A549 (cell line): ENCODE measurements around the gene ASB2. TPM values are rescaled to one million over a fixed set of nuclear protein-coding genes. Genes with fewer than 3 reads are reported as not detected.

Experiments used
- ATAC-seq, 2 experiments: fragments of 200-7000 bp in 1 of 2; fragments of >200 bp in 1 of 2; cut with Nextera tagmentation in 1 of 2; cut with Tn5 transposase in 1 of 2; 3 replicates each; pipeline versions ENCODE4 v1.8.0 to v1.9.1; 2018 to 2020; ENCODE audit warnings: mild to moderate bottlenecking in 1 of 2, moderate library complexity in 1 of 2
- CTCF ChIA-PET: fragments of 300-600 bp; sonication (Branson Sonifier 250); formaldehyde crosslinking; extraction: SDS; loops from one replicate; lab custom pipeline; 2021; ENCODE audit warnings: antibody characterized with exemption, inconsistent platforms; lab: Yijun Ruan, JAX
- POLR2A ChIA-PET: fragments of 350-600 bp; formaldehyde crosslinking; extraction: SDS; loops from one replicate; lab custom pipeline; 2021; ENCODE audit warnings: antibody characterized with exemption, inconsistent platforms; lab: Yijun Ruan, JAX
- DNase-seq, 2 experiments: peaks; one replicate each; pipeline versions ENCODE4 v3.0.0 to v3.0.0-alpha.2; 2011 to 2016; ENCODE audit warnings: low read depth in 1 of 2, low spot score in 1 of 2
- FAIRE-seq: peaks from 2 replicates; lab custom pipeline; 2011; peaks lifted over from hg19 to GRCh38; lab: Jason Lieb, UNC
- H3K27ac ChIP-seq, 2 experiments: fragments of >200 bp; sonication (Bioruptor Twin); formaldehyde crosslinking; 3 replicates each; pipeline ENCODE4 v1.5.1; 2016 to 2017
- H3K4me1 ChIP-seq: fragments of >200 bp; sonication (Bioruptor Twin); formaldehyde crosslinking; 3 replicates; pipeline ENCODE4 v1.6.1; 2016
- H3K4me2 ChIP-seq: fragments of >200 bp; sonication (Bioruptor Twin); formaldehyde crosslinking; 3 replicates; pipeline ENCODE4 v1.6.1; 2016
- H3K4me3 ChIP-seq: fragments of >200 bp; sonication (Bioruptor Twin); formaldehyde crosslinking; 3 replicates; pipeline ENCODE4 v1.5.1; 2016
- H3K9me3 ChIP-seq: fragments of >200 bp; sonication (Bioruptor Twin); formaldehyde crosslinking; 3 replicates; pipeline ENCODE4 v1.6.1; 2016
- CBX2 ChIP-seq: fragments of 200-600 bp; sonication (generic); IDR thresholded peaks from 2 replicates; pipeline ENCODE4 v1.6.1; 2016; ENCODE audit warnings: low read depth, mild to moderate bottlenecking, borderline replicate concordance
- CBX8 ChIP-seq: fragments of 200-600 bp; sonication (generic); IDR thresholded peaks from 2 replicates; pipeline ENCODE4 v1.6.1; 2016
- CEBPB ChIP-seq, 2 experiments: fragments of >200 bp in 1 of 2; sonication (Bioruptor Twin) in 1 of 2; formaldehyde crosslinking in 1 of 2; IDR thresholded peaks; 2 replicates each; pipeline ENCODE4 v1.6.1; 2012 to 2016
- CHD2 ChIP-seq: fragments of 150-350 bp; IDR thresholded peaks from 2 replicates; pipeline ENCODE4 v1.6.1; 2014; ENCODE audit warnings: low read length; ENCODE audit not compliant: partially characterized antibody
- CHD4 ChIP-seq: fragments of 200-600 bp; sonication (generic); IDR thresholded peaks from 2 replicates; pipeline ENCODE4 v1.6.1; 2016; ENCODE audit warnings: antibody characterized with exemption, mild to moderate bottlenecking, borderline replicate concordance
- EHMT2 ChIP-seq: fragments of 200-600 bp; sonication (generic); IDR thresholded peaks from 2 replicates; pipeline ENCODE4 v1.6.1; 2016; ENCODE audit warnings: antibody characterized with exemption, low read depth, mild to moderate bottlenecking, moderate library complexity
- FOSL2 ChIP-seq, 2 experiments: fragments of 450-650 bp in 1 of 2; fragments of >200 bp in 1 of 2; sonication (Bioruptor Twin) in 1 of 2; formaldehyde crosslinking; IDR thresholded peaks; 2 replicates each; pipeline versions ENCODE4 v1.5.0 to v1.6.1; 2016 to 2020; ENCODE audit warnings: mild to moderate bottlenecking in 1 of 2, moderate library complexity in 1 of 2
- HEYL ChIP-seq: fragments of 250-450 bp; sonication (Bioruptor Pico); IDR thresholded peaks from 2 replicates; pipeline ENCODE4 v1.8.0; 2021; ENCODE audit warnings: mild to moderate bottlenecking, moderate library complexity
- HOXA7 ChIP-seq: fragments of 250-450 bp; sonication (Bioruptor Pico); IDR thresholded peaks from 2 replicates; pipeline ENCODE4 v1.5.0; 2020; ENCODE audit warnings: mild to moderate bottlenecking, moderate library complexity
- JUNB ChIP-seq: fragments of >200 bp; sonication (Bioruptor Twin); formaldehyde crosslinking; IDR thresholded peaks from 2 replicates; pipeline ENCODE4 v1.6.1; 2016
- KDM5A ChIP-seq: fragments of 200-600 bp; sonication (generic); IDR thresholded peaks from 2 replicates; pipeline ENCODE4 v1.6.1; 2016; ENCODE audit warnings: antibody characterized with exemption, mild to moderate bottlenecking
- MAFK ChIP-seq: fragments of 450-650 bp; IDR thresholded peaks from 2 replicates; pipeline ENCODE4 v1.6.1; 2014; ENCODE audit not compliant: partially characterized antibody
- NFE2L2 ChIP-seq: fragments of 150-350 bp; conservative IDR thresholded peaks from 2 replicates; pipeline ENCODE4 v1.6.1; 2014; ENCODE audit warnings: low read length
- NPAS2 ChIP-seq: fragments of 250-450 bp; sonication (Bioruptor Pico); IDR thresholded peaks from 2 replicates; pipeline ENCODE4 v1.8.0; 2022; ENCODE audit warnings: mild to moderate bottlenecking, moderate library complexity, borderline replicate concordance
- NR3C1 ChIP-seq: fragments of >200 bp; sonication (Bioruptor Twin); formaldehyde crosslinking; IDR thresholded peaks from 3 replicates; pipeline ENCODE4 v1.6.1; 2017
- PHF8 ChIP-seq: fragments of 200-600 bp; sonication (generic); IDR thresholded peaks from 2 replicates; pipeline ENCODE4 v1.6.1; 2016; ENCODE audit warnings: low read depth, mild to moderate bottlenecking, antibody characterized with exemption, moderate library complexity, borderline replicate concordance
- POLR2A ChIP-seq: IDR thresholded peaks from 2 replicates; pipeline ENCODE4 v1.6.1; 2012; ENCODE audit warnings: mild to moderate bottlenecking, low read length
- RFX5 ChIP-seq: fragments of 450-650 bp; IDR thresholded peaks from 2 replicates; pipeline ENCODE4 v1.7.1; 2014; ENCODE audit warnings: antibody characterized with exemption, mild to moderate bottlenecking, moderate library complexity
- SMC3 ChIP-seq: fragments of >200 bp; sonication (Bioruptor Twin); formaldehyde crosslinking; IDR thresholded peaks from 3 replicates; pipeline ENCODE4 v1.6.1; 2018; ENCODE audit warnings: inconsistent platforms
- SREBF2 ChIP-seq: fragments of 450-650 bp; IDR thresholded peaks from 2 replicates; pipeline ENCODE4 v1.6.1; 2014; ENCODE audit warnings: mild to moderate bottlenecking, moderate library complexity
- ZC3H11A ChIP-seq: fragments of 450-650 bp; IDR thresholded peaks from 2 replicates; pipeline ENCODE4 v1.6.1; 2014; ENCODE audit warnings: antibody characterized with exemption, mild to moderate bottlenecking
- ZNF302 ChIP-seq: fragments of 250-450 bp; sonication (Bioruptor Pico); IDR thresholded peaks from 2 replicates; pipeline ENCODE4 v1.9.0; 2021; ENCODE audit warnings: inconsistent platforms, mild to moderate bottlenecking, moderate library complexity
- WGBS: methylation state at CpG from one replicate; pipeline ENCODE4 v1.1.6; 2017; ENCODE audit errors: missing lambda C conversion rate; 5-methylcytosine and 5-hydroxymethylcytosine counted together
- polyA plus RNA-seq, 4 experiments: library from polyadenylated mRNA; depleted of rRNA in 3 of 4; stranded (reverse); fragments of >200 nt; fragmentation: RNase III in 1 of 4; extraction: RNeasy Plus Mini Kit Qiagen cat#74134 plus additional on column Dnase treatment in 1 of 4; gene quantifications; 2 replicates in 3 of 4; 3 replicates in 1 of 4; pipeline ENCODE4 v1.2.3, GENCODE V29; 2011 to 2017
- TF ChIP-seq, protein P1 (sequence below): fragments of >200 bp; sonication (Bioruptor Twin); formaldehyde crosslinking; IDR thresholded peaks from 3 replicates; pipeline ENCODE4 v1.5.1; 2016
- TF ChIP-seq, protein P2 (sequence below): fragments of 450-650 bp; IDR thresholded peaks from 2 replicates; pipeline ENCODE4 v1.6.1; 2014; ENCODE audit warnings: antibody characterized with exemption
- TF ChIP-seq, protein P3 (sequence below): IDR thresholded peaks from 2 replicates; pipeline ENCODE4 v1.6.1; 2012
- TF ChIP-seq, protein P4 (sequence below): fragments of >200 bp; sonication (Bioruptor Twin); formaldehyde crosslinking; IDR thresholded peaks from 2 replicates; pipeline ENCODE4 v1.6.1; 2016
- TF ChIP-seq, protein P5 (sequence below): fragments of 250-450 bp; sonication (Bioruptor Pico); IDR thresholded peaks from 2 replicates; pipeline ENCODE4 v1.5.0; 2020; ENCODE audit warnings: low read depth, mild to moderate bottlenecking, moderate library complexity

ASB2 gene
- polyA plus RNA-seq, 2 of the 4 experiments (the other 2 are of a cell fraction): 0.03 to 0.10 TPM

DNA sequence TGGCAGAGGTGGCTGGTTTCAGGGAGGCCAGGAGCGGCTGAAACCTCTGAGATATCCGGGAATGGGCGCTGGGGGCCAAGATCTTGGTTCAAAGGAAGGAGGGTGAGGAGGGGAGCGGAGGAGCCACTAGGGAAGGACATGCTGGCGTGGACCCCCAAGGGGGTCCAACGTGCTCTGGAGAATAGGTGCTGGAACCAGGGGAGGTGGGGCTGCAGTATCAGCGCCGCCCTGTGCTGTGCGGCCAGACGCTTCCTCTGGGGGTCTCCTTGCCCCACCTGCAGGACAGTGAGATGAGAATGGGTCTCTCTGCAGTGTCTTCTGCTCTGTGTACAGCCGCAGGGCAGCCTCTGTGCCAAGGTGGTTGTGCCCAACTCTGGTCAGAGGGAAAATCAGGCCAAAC is 46.7 kb downstream of the ASB2 start:
- Histone ChIP-seq H3K9me3 (no peaks in the 10 kb centered on the region), H3K27ac (no peak overlapping the region), H3K4me2 (no peak overlapping the region), H3K4me3 (no peak overlapping the region), H3K4me1 (no peaks in the 10 kb centered on the region)
- ChIA-PET POLR2A (no interaction called here), CTCF (interaction anchor here (2.5 to 29.6 kb wide), 2 partner anchors 10 to 38 kb away, joined by 10 to 601 read pairs; partner anchors contain the start of gene ASB2)
- ATAC-seq (no peak), DNase-seq (no peak), FAIRE-seq (no peak)
- TF ChIP-seq, protein P1, sequence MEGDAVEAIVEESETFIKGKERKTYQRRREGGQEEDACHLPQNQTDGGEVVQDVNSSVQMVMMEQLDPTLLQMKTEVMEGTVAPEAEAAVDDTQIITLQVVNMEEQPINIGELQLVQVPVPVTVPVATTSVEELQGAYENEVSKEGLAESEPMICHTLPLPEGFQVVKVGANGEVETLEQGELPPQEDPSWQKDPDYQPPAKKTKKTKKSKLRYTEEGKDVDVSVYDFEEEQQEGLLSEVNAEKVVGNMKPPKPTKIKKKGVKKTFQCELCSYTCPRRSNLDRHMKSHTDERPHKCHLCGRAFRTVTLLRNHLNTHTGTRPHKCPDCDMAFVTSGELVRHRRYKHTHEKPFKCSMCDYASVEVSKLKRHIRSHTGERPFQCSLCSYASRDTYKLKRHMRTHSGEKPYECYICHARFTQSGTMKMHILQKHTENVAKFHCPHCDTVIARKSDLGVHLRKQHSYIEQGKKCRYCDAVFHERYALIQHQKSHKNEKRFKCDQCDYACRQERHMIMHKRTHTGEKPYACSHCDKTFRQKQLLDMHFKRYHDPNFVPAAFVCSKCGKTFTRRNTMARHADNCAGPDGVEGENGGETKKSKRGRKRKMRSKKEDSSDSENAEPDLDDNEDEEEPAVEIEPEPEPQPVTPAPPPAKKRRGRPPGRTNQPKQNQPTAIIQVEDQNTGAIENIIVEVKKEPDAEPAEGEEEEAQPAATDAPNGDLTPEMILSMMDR: no peak
- no peak for TF ChIP-seq RFX5
- TF ChIP-seq ZC3H11A: no peak
- TF ChIP-seq, protein P2, sequence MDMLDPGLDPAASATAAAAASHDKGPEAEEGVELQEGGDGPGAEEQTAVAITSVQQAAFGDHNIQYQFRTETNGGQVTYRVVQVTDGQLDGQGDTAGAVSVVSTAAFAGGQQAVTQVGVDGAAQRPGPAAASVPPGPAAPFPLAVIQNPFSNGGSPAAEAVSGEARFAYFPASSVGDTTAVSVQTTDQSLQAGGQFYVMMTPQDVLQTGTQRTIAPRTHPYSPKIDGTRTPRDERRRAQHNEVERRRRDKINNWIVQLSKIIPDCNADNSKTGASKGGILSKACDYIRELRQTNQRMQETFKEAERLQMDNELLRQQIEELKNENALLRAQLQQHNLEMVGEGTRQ: no peak
- TF ChIP-seq CHD4: no peak
- 56% methylated on average over 9 of the region's 11 CpGs for WGBS

DNA sequence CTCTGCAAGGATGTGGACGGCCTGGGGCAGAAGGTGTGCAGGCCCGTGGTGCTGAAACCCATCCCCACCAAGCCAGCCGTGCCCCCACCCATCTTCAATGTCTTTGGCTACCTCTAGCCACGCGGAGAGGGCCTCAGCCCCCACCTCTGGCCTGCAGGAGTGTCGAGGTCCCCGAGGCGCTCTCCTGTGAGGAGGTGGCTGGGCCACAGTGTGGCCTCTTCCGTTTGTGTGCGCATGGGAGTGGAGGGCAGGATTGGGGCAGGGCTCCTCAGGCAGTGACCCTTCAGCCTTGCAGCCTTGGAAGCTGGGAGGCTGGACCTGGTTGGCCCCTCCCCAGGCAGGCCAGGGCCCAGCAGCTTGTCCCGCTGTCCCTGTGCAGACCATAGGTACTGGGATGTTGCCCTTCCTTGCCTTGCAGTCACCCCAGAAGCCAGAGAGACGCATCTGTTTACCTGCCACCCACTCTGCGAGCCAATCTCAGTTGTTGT is 47.3 kb downstream of the ASB2 start:
- FAIRE-seq: no peak
- Histone ChIP-seq H3K4me3 (no peak overlapping the region), H3K4me2 (no peak overlapping the region), H3K9me3 (no peaks in the 10 kb centered on the region)
- CTCF ChIA-PET: interaction anchor here (29.6 kb wide), 1 partner anchor 38 kb away, joined by 601 read pairs; the partner anchor contains the start of gene ASB2
- WGBS: 46% methylated on average over 7 of the region's 13 CpGs
- no peak for DNase-seq
- TF ChIP-seq CBX8 (no peak), CHD2 (no peak), NFE2L2 (no peak), MAFK (no peak), SMC3 (no peak), HEYL (CRISPR knock-in tag) (no peak), HOXA7 (no peak), PHF8 (no peak), FOSL2 (IDR thresholded peaks at IDR 0.05) (no peak), FOSL2 (CRISPR knock-in tag; IDR thresholded peaks at IDR 0.05) (no peak)
- TF ChIP-seq, protein P3, sequence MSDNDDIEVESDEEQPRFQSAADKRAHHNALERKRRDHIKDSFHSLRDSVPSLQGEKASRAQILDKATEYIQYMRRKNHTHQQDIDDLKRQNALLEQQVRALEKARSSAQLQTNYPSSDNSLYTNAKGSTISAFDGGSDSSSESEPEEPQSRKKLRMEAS: no peak
- TF ChIP-seq, all 56 proteins: peak for 0
- H3K4me1 ChIP-seq: no peaks in the 10 kb centered on the region
- POLR2A ChIA-PET: no interaction called here
- no peak overlapping the region for H3K27ac ChIP-seq
- ATAC-seq: 0 out of 6 replicates have a peak, but pooled peaks of 1 of the 2 experiments have one; percentile 13

DNA sequence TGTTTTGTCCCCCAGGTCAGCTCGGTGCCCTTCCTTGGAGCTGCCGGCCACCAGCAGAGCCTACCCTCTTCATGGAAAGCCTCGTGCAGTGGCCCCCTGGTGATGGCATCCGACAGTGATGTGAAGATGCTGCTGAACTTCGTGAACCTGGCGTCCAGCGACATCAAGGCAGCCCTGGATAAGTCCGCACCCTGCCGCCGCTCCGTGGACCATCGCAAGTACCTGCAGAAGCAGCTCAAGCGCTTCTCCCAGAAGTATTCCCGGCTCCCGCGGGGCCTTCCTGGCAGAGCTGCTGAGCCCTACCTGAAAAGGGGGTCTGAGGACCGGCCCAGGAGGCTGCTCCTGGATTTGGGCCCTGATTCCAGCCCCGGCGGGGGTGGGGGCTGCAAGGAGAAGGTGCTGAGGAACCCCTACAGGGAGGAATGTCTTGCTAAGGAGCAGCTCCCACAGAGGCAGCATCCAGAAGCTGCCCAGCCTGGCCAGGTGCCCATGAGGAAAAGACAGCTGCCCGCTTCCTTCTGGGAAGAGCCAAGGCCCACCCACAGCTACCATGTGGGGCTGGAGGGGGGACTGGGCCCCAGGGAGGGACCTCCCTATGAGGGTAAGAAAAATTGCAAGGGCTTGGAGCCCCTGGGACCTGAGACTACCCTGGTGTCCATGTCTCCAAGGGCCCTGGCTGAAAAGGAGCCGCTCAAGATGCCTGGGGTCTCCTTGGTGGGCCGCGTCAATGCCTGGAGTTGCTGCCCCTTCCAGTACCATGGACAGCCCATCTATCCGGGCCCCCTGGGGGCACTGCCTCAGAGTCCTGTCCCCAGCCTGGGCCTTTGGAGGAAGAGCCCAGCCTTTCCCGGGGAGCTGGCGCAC is 48.0 kb downstream of the ASB2 start:
- DNase-seq: no peak
- H3K9me3 ChIP-seq: no peaks in the 10 kb centered on the region
- no peak for TF ChIP-seq NPAS2 (CRISPR knock-in tag)
- TF ChIP-seq JUNB: no peak
- TF ChIP-seq SREBF2: no peak
- no peak for TF ChIP-seq FOSL2 (IDR thresholded peaks at IDR 0.05)
- TF ChIP-seq FOSL2 (CRISPR knock-in tag; IDR thresholded peaks at IDR 0.05): no peak
- no peak for TF ChIP-seq SMC3
- no peak for TF ChIP-seq CBX2
- TF ChIP-seq, protein P4, sequence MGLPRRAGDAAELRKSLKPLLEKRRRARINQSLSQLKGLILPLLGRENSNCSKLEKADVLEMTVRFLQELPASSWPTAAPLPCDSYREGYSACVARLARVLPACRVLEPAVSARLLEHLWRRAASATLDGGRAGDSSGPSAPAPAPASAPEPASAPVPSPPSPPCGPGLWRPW: no peak
- TF ChIP-seq ZNF302: no peak
- TF ChIP-seq, protein P5, sequence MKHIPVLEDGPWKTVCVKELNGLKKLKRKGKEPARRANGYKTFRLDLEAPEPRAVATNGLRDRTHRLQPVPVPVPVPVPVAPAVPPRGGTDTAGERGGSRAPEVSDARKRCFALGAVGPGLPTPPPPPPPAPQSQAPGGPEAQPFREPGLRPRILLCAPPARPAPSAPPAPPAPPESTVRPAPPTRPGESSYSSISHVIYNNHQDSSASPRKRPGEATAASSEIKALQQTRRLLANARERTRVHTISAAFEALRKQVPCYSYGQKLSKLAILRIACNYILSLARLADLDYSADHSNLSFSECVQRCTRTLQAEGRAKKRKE (CRISPR knock-in tag): no peak
- no peak for TF ChIP-seq CEBPB (IDR thresholded peaks at IDR 0.05)
- no peak for TF ChIP-seq HOXA7
- no peak for TF ChIP-seq NR3C1
- no peak for TF ChIP-seq KDM5A
- TF ChIP-seq POLR2A: no peak
- no peak for TF ChIP-seq EHMT2
- FAIRE-seq: no peak
- WGBS: 54% methylated on average over 11 of the region's 26 CpGs
- ATAC-seq: no peak; a peak in 1 of 6 replicates
- no peak overlapping the region for H3K27ac ChIP-seq
- CTCF ChIA-PET: interaction anchor here (1.1 to 29.6 kb wide), 3 partner anchors 10 to 39 kb away, joined by 5 to 601 read pairs (median 9); partner anchors contain the start of gene ASB2
- H3K4me3 ChIP-seq: no peak overlapping the region
- no peaks in the 10 kb centered on the region for H3K4me1 ChIP-seq
- POLR2A ChIA-PET: no interaction called here
- no peak overlapping the region for H3K4me2 ChIP-seq
